ENCODE results near the gene DAPK2.

DNA sequence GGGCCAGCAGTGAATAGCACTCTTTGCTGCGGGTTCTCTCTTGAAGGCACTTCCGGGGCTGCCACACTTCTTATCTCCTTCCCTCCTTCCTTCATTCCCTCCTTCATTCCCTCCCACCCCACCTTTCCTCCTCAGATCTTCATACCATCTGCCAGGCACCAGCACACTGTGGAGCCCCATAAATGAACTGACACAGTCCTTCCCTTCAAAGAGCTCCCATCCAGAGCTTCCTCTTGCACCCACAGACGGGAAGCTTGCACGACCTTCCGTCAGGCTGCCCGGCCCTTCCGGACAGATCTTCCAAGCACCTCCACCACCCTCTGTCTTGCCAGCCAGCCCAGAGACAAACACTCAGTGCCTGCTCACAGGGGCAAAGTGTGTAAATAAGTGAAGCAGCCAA, 147.1 kb downstream of the DAPK2 start:
- TF ChIP-seq, protein P1, sequence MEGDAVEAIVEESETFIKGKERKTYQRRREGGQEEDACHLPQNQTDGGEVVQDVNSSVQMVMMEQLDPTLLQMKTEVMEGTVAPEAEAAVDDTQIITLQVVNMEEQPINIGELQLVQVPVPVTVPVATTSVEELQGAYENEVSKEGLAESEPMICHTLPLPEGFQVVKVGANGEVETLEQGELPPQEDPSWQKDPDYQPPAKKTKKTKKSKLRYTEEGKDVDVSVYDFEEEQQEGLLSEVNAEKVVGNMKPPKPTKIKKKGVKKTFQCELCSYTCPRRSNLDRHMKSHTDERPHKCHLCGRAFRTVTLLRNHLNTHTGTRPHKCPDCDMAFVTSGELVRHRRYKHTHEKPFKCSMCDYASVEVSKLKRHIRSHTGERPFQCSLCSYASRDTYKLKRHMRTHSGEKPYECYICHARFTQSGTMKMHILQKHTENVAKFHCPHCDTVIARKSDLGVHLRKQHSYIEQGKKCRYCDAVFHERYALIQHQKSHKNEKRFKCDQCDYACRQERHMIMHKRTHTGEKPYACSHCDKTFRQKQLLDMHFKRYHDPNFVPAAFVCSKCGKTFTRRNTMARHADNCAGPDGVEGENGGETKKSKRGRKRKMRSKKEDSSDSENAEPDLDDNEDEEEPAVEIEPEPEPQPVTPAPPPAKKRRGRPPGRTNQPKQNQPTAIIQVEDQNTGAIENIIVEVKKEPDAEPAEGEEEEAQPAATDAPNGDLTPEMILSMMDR (IDR thresholded peaks at IDR 0.05; ENCODE audit: low read depth, low read length), result no peak
- no peak for TF ChIP-seq EZH2phosphoT487 (IDR thresholded peaks at IDR 0.05; ENCODE audit: low read depth)

All from OCI-LY3 (cell line).